Endodermal cell (in vitro differentiated cells): Measurements from ENCODE around the gene LMF2. TPM values are rescaled to one million over a fixed set of nuclear protein-coding genes. Genes with fewer than 3 reads are reported as not detected.
A peak's percentile ranks its signal among the peaks of the same experiment; 100 is the strongest.

ENCODE experiments used
- DNase-seq: peaks from one replicate; pipeline ENCODE4 v3.0.0-alpha.2; 2017
- H3K27ac ChIP-seq: 2 replicates; pipeline ENCODE4 v1.5.1; 2013; ENCODE audit warnings: mild to moderate bottlenecking, low read depth, low read length, moderate library complexity
- H3K27me3 ChIP-seq: 2 replicates; pipeline ENCODE4 v1.6.1; 2013; ENCODE audit warnings: mild to moderate bottlenecking, low read length, moderate library complexity; ENCODE audit not compliant: insufficient read depth, control insufficient read depth, poor library complexity, severe bottlenecking
- H3K36me3 ChIP-seq: 2 replicates; pipeline ENCODE4 v1.7.0; 2013; ENCODE audit warnings: mild to moderate bottlenecking, low read length, moderate library complexity; ENCODE audit not compliant: control insufficient read depth, insufficient read depth
- H3K4me1 ChIP-seq: one replicate; pipeline ENCODE4 v1.7.0; 2013; ENCODE audit warnings: low read length; ENCODE audit not compliant: control insufficient read depth, insufficient read depth
- H3K4me3 ChIP-seq: 2 replicates; pipeline ENCODE4 v1.5.1; 2013; ENCODE audit warnings: mild to moderate bottlenecking, low read length, moderate library complexity
- H3K9ac ChIP-seq: 2 replicates; pipeline ENCODE4 v1.6.1; 2013; ENCODE audit warnings: mild to moderate bottlenecking, low read length, moderate library complexity; ENCODE audit not compliant: poor library complexity, severe bottlenecking; ENCODE audit errors: extremely low read depth
- H3K9me3 ChIP-seq: 2 replicates; pipeline ENCODE4 v1.6.1; 2013; ENCODE audit warnings: mild to moderate bottlenecking, low read length, moderate library complexity; ENCODE audit not compliant: control insufficient read depth
- H3K27ac Mint-ChIP-seq: 2 replicates; pipeline ENCODE4 v1.8.0; 2020; ENCODE audit warnings: mixed read lengths
- H3K27me3 Mint-ChIP-seq: 2 replicates; pipeline ENCODE4 v1.8.0; 2021; ENCODE audit warnings: mild to moderate bottlenecking, mixed read lengths; ENCODE audit not compliant: insufficient read depth
- H3K36me3 Mint-ChIP-seq: 2 replicates; pipeline ENCODE4 v1.8.0; 2020; ENCODE audit warnings: low read depth, mixed read lengths
- H3K4me1 Mint-ChIP-seq: 2 replicates; pipeline ENCODE4 v1.8.0; 2020; ENCODE audit warnings: mixed read lengths
- H3K4me3 Mint-ChIP-seq: 2 replicates; pipeline ENCODE4 v1.8.0; 2020; ENCODE audit warnings: mild to moderate bottlenecking, moderate library complexity, mixed read lengths
- H3K9me3 Mint-ChIP-seq: 2 replicates; pipeline ENCODE4 v1.8.0; 2020; ENCODE audit warnings: mild to moderate bottlenecking, mixed read lengths
- CTCF ChIP-seq: fragments of 200-600 bp; sonication (generic); conservative IDR thresholded peaks from 2 replicates; pipeline ENCODE4 v1.5.0; 2021; ENCODE audit warnings: antibody characterized with exemption, mild to moderate bottlenecking
- WGBS, 2 experiments: methylation state at CpG; one replicate each; pipeline versions ENCODE4 v1.1.5 to v1.1.7; 2013; ENCODE audit warnings: missing lambda C conversion rate in 2 of 2, mixed read lengths in 1 of 2; ENCODE audit not compliant: insufficient coverage in 1 of 2, insufficient read length in 1 of 2; 5-methylcytosine and 5-hydroxymethylcytosine counted together
- total RNA-seq, 2 donors: library from RNA; stranded (reverse); fragmentation: NEBNext Ultra II Directional in 1 of 2; extraction: Animal tissue kit (Norgen Biotek cat#: 25700) in 1 of 2; gene quantifications; 2 replicates in 1 of 2; 3 replicates in 1 of 2; pipeline ENCODE4 v1.2.1, GENCODE V29; 2021

The LMF2 gene
- total RNA-seq, 2 donors from 2014 or later = 58.8 to 65.2 TPM

GRCh38 chr22:50459016-50459415 lies 48.5 kb downstream of the LMF2 start:
- Histone ChIP-seq H3K4me3 (no peak overlapping the region), H3K36me3 (peaks cover 44% of the 10 kb centered on the region), H3K27me3 (no peaks in the 10 kb centered on the region), H3K9me3 (no peaks in the 10 kb centered on the region), H3K27ac (no peak overlapping the region), H3K4me1 (no peaks in the 10 kb centered on the region), H3K9ac (no peak overlapping the region)
- no peaks in the 10 kb centered on the region for H3K27me3 Mint-ChIP-seq
- no peaks in the 10 kb centered on the region for H3K9me3 Mint-ChIP-seq
- TF ChIP-seq CTCF = no peak
- H3K27ac Mint-ChIP-seq = no peak overlapping the region
- H3K36me3 Mint-ChIP-seq = peaks cover 47% of the 10 kb centered on the region
- no peaks in the 10 kb centered on the region for H3K4me1 Mint-ChIP-seq
- no peak for DNase-seq
- 97 to 98% methylated on average over 8 to 22 of the region's 22 CpGs for WGBS, 2 experiments
- no peak overlapping the region for H3K4me3 Mint-ChIP-seq

- Mint-ChIP-seq H3K27me3 (no peaks in the 10 kb centered on the region), H3K4me1 (no peaks in the 10 kb centered on the region), H3K4me3 (no peak overlapping the region), H3K9me3 (no peaks in the 10 kb centered on the region), H3K36me3 (peaks cover 50% of the 10 kb centered on the region), H3K27ac (peak overlapping the region; percentile 79)
- 93 to 95% methylated on average over 26 to 33 of the region's 34 CpGs for WGBS, 2 experiments
- Histone ChIP-seq H3K27me3 (no peaks in the 10 kb centered on the region), H3K9me3 (no peaks in the 10 kb centered on the region), H3K4me3 (no peak overlapping the region), H3K9ac (no peak overlapping the region), H3K27ac (no peak overlapping the region), H3K36me3 (peaks cover 41% of the 10 kb centered on the region), H3K4me1 (no peaks in the 10 kb centered on the region)
- TF ChIP-seq CTCF = peak; percentile 67
- DNase-seq = peak; percentile 74
These were observed 50.9 kb downstream of the LMF2 start for GRCh38 chr22:50456466-50457234.

GRCh38 chr22:50456026-50456425 lies 51.5 kb downstream of the LMF2 start:
- peaks cover 45% of the 10 kb centered on the region for H3K36me3 ChIP-seq
- peaks cover 54% of the 10 kb centered on the region for H3K36me3 Mint-ChIP-seq
- no peaks in the 10 kb centered on the region for H3K9me3 ChIP-seq
- no peak overlapping the region for H3K27ac Mint-ChIP-seq
- H3K4me3 ChIP-seq = no peak overlapping the region
- no peak overlapping the region for H3K27ac ChIP-seq
- H3K9ac ChIP-seq = no peak overlapping the region
- H3K27me3 Mint-ChIP-seq = no peaks in the 10 kb centered on the region
- no peaks in the 10 kb centered on the region for H3K4me1 Mint-ChIP-seq
- no peak overlapping the region for H3K4me3 Mint-ChIP-seq
- no peak for TF ChIP-seq CTCF
- 92 to 93% methylated on average over 8 to 11 of the region's 11 CpGs for WGBS, 2 experiments
- no peaks in the 10 kb centered on the region for H3K9me3 Mint-ChIP-seq
- DNase-seq = no peak
- no peaks in the 10 kb centered on the region for H3K4me1 ChIP-seq
- no peaks in the 10 kb centered on the region for H3K27me3 ChIP-seq
